WTC11 (cell line): Measurements from ENCODE around the gene CRK.

Source experiments
- CTCF ChIP-seq: fragments of 200-600 bp; IDR thresholded peaks from 2 replicates; pipeline ENCODE4 v1.8.0; 2022; ENCODE audit warnings: antibody characterized with exemption
- MAX ChIP-seq: sonication (generic); formaldehyde crosslinking; IDR thresholded peaks from 2 replicates; pipeline ENCODE4 v1.8.0; 2022; ENCODE audit warnings: mild to moderate bottlenecking, missing genetic modification reagents
- TP53 ChIP-seq: sonication (generic); formaldehyde crosslinking; IDR thresholded peaks from 2 replicates; pipeline ENCODE4 v1.8.1; 2023; ENCODE audit warnings: mild to moderate bottlenecking, missing genetic modification reagents
- USF1 ChIP-seq: sonication (generic); formaldehyde crosslinking; IDR thresholded peaks from 2 replicates; pipeline ENCODE4 v1.8.0; 2022; ENCODE audit warnings: mild to moderate bottlenecking, missing genetic modification reagents

GRCh38 chr17:1455291-1455796 is 688 bp downstream of the CRK start:
- TF ChIP-seq CTCF (0 out of 2 replicates have a peak, but pooled peaks have one; percentile 19), USF1 (no peak), TP53 (no peak), MAX (CRISPR knock-in tag) (no peak)
